H1 (cell line): ENCODE measurements around the gene CCR1. TPM values are rescaled to one million over a fixed set of nuclear protein-coding genes. Genes with fewer than 3 reads are reported as not detected.

Experiments
- SAP30 ChIP-seq: fragments of 300-600 bp; sonication (generic); IDR thresholded peaks from 2 replicates; pipeline ENCODE4 v1.7.1; 2012; ENCODE audit warnings: low read length, moderate library complexity, mild to moderate bottlenecking, inconsistent platforms; ENCODE audit not compliant: insufficient read depth, insufficient replicate concordance
- polyA plus RNA-seq, 7 experiments: library from polyadenylated mRNA; depleted of rRNA in 3 of 7; stranded (reverse) in 5 of 7; unstranded in 2 of 7; fragments of >200 nt in 5 of 7; fragments of 200-250 nt in 2 of 7; gene quantifications; 1 replicate in 5 of 7; 2 replicates in 1 of 7; 4 replicates in 1 of 7; pipeline versions ENCODE4 v1.2.1 to v1.2.3, GENCODE V29; 2011 to 2013; ENCODE audit warnings: missing spikeins in 2 of 7, mixed read lengths in 2 of 7
- total RNA-seq: library from RNA; stranded (reverse); fragmentation: NEBNext Ultra II Directional; extraction: Animal tissue kit (Norgen Biotek cat#: 25700); gene quantifications from 2 replicates; pipeline ENCODE4 v1.2.1, GENCODE V29; 2021
- TF ChIP-seq, protein P1 (sequence below): fragments of 300-600 bp; sonication (generic); IDR thresholded peaks from 2 replicates; pipeline ENCODE4 v1.7.1; 2012; ENCODE audit warnings: low read length, moderate library complexity, mild to moderate bottlenecking, inconsistent platforms; ENCODE audit not compliant: insufficient replicate concordance

CCR1 gene
- total and polyA plus RNA-seq, 2 of the 8 experiments (the other 6 are each of a cell fraction or from before 2014, with no cell fraction given): not detected

DNA sequence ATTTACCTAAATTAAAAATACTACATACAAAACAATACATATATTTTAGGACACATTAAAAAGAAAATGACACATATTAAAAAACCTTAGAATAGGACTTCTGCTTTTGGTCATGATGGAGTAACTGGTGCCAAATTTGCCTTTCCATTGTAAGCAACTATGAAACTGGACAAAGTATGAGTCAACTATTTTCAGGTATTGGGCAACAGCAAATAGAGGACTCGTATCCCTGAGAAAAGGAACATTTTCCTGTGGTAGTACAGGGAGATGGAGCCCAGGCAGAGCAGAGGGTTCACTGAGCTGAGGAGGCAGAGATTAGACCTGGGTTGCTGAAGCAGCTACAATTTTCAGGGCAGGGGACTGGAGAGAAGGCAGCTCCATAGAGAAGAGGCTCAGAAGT, 14.7 kb downstream of the CCR1 start (continued):
- TF ChIP-seq, protein P1, sequence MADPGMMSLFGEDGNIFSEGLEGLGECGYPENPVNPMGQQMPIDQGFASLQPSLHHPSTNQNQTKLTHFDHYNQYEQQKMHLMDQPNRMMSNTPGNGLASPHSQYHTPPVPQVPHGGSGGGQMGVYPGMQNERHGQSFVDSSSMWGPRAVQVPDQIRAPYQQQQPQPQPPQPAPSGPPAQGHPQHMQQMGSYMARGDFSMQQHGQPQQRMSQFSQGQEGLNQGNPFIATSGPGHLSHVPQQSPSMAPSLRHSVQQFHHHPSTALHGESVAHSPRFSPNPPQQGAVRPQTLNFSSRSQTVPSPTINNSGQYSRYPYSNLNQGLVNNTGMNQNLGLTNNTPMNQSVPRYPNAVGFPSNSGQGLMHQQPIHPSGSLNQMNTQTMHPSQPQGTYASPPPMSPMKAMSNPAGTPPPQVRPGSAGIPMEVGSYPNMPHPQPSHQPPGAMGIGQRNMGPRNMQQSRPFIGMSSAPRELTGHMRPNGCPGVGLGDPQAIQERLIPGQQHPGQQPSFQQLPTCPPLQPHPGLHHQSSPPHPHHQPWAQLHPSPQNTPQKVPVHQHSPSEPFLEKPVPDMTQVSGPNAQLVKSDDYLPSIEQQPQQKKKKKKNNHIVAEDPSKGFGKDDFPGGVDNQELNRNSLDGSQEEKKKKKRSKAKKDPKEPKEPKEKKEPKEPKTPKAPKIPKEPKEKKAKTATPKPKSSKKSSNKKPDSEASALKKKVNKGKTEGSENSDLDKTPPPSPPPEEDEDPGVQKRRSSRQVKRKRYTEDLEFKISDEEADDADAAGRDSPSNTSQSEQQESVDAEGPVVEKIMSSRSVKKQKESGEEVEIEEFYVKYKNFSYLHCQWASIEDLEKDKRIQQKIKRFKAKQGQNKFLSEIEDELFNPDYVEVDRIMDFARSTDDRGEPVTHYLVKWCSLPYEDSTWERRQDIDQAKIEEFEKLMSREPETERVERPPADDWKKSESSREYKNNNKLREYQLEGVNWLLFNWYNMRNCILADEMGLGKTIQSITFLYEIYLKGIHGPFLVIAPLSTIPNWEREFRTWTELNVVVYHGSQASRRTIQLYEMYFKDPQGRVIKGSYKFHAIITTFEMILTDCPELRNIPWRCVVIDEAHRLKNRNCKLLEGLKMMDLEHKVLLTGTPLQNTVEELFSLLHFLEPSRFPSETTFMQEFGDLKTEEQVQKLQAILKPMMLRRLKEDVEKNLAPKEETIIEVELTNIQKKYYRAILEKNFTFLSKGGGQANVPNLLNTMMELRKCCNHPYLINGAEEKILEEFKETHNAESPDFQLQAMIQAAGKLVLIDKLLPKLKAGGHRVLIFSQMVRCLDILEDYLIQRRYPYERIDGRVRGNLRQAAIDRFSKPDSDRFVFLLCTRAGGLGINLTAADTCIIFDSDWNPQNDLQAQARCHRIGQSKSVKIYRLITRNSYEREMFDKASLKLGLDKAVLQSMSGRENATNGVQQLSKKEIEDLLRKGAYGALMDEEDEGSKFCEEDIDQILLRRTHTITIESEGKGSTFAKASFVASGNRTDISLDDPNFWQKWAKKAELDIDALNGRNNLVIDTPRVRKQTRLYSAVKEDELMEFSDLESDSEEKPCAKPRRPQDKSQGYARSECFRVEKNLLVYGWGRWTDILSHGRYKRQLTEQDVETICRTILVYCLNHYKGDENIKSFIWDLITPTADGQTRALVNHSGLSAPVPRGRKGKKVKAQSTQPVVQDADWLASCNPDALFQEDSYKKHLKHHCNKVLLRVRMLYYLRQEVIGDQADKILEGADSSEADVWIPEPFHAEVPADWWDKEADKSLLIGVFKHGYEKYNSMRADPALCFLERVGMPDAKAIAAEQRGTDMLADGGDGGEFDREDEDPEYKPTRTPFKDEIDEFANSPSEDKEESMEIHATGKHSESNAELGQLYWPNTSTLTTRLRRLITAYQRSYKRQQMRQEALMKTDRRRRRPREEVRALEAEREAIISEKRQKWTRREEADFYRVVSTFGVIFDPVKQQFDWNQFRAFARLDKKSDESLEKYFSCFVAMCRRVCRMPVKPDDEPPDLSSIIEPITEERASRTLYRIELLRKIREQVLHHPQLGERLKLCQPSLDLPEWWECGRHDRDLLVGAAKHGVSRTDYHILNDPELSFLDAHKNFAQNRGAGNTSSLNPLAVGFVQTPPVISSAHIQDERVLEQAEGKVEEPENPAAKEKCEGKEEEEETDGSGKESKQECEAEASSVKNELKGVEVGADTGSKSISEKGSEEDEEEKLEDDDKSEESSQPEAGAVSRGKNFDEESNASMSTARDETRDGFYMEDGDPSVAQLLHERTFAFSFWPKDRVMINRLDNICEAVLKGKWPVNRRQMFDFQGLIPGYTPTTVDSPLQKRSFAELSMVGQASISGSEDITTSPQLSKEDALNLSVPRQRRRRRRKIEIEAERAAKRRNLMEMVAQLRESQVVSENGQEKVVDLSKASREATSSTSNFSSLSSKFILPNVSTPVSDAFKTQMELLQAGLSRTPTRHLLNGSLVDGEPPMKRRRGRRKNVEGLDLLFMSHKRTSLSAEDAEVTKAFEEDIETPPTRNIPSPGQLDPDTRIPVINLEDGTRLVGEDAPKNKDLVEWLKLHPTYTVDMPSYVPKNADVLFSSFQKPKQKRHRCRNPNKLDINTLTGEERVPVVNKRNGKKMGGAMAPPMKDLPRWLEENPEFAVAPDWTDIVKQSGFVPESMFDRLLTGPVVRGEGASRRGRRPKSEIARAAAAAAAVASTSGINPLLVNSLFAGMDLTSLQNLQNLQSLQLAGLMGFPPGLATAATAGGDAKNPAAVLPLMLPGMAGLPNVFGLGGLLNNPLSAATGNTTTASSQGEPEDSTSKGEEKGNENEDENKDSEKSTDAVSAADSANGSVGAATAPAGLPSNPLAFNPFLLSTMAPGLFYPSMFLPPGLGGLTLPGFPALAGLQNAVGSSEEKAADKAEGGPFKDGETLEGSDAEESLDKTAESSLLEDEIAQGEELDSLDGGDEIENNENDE: no peak
- no peak for TF ChIP-seq SAP30
